B cell (primary cell): ENCODE results near the gene RHOT2. TPM values are rescaled to one million over a fixed set of nuclear protein-coding genes. Genes with fewer than 3 reads are reported as not detected.

Experiments used
- ATAC-seq: fragments of 200-7000 bp; cut with Tn5 transposase; one replicate; pipeline ENCODE4 v1.10.0; 2021; ENCODE audit warnings: low read depth, mild to moderate bottlenecking, moderate number of reproducible peaks, moderate library complexity
- CTCF ChIA-PET: fragments of 350-600 bp; sonication (Branson Sonifier 250); formaldehyde crosslinking; loops from one replicate; lab custom pipeline; 2021; ENCODE audit warnings: antibody characterized with exemption, inconsistent platforms; lab: Charles Lee
- POLR2A ChIA-PET: fragments of 350-600 bp; sonication (Branson Sonifier 250); formaldehyde crosslinking; loops from one replicate; lab custom pipeline; 2021; ENCODE audit warnings: antibody characterized with exemption; lab: Charles Lee
- DNase-seq: peaks from one replicate; pipeline ENCODE4 v3.0.0; 2013
- H2AFZ ChIP-seq: 2 replicates; pipeline ENCODE4 v1.6.1; 2012; ENCODE audit warnings: mild to moderate bottlenecking, low read depth, low read length; ENCODE audit not compliant: insufficient read depth, poor library complexity, severe bottlenecking
- H3K27ac ChIP-seq, 2 donors: 1 replicate in 1 of 2; 2 replicates in 1 of 2; pipeline ENCODE4 v1.5.1; 2012 to 2013; ENCODE audit warnings: low read length in 2 of 2, mild to moderate bottlenecking in 2 of 2, moderate library complexity in 1 of 2
- H3K27me3 ChIP-seq, 4 experiments: fragments of 200-600 bp in 1 of 4; sonication (generic) in 1 of 4; replicated peaks in 1 of 4; 1 replicate in 2 of 4; 2 replicates in 2 of 4; pipeline versions ENCODE4 v1.6.1 to v1.7.0; 2013 to 2016; ENCODE audit warnings: low read length in 3 of 4, mild to moderate bottlenecking in 2 of 4, mixed read lengths in 1 of 4, moderate library complexity in 1 of 4; ENCODE audit not compliant: insufficient read depth in 4 of 4, control insufficient read depth in 3 of 4; ENCODE audit errors: control extremely low read depth in 1 of 4
- H3K36me3 ChIP-seq, 2 experiments: replicated peaks in 1 of 2; 1 replicate in 1 of 2; 2 replicates in 1 of 2; pipeline versions ENCODE4 v1.6.1 to v1.7.1; 2013; ENCODE audit warnings: low read length in 1 of 2; ENCODE audit not compliant: insufficient read depth in 2 of 2, control insufficient read depth in 1 of 2; ENCODE audit errors: control extremely low read depth in 1 of 2, extremely low read depth in 1 of 2
- H3K4me1 ChIP-seq, 2 donors: fragments of 200-600 bp in 1 of 2; sonication (generic) in 1 of 2; 1 replicate in 1 of 2; 2 replicates in 1 of 2; pipeline versions ENCODE4 v1.5.1 to v1.6.1; 2013 to 2017; ENCODE audit warnings: low read length in 2 of 2; ENCODE audit not compliant: control insufficient read depth in 2 of 2, insufficient read depth in 2 of 2
- H3K4me2 ChIP-seq: replicated peaks from 2 replicates; pipeline ENCODE3; 2012; ENCODE audit warnings: mild to moderate bottlenecking, low read depth, low read length; ENCODE audit not compliant: poor library complexity, severe bottlenecking
- H3K4me3 ChIP-seq, 5 experiments: fragments of 200-600 bp in 1 of 5; sonication (generic) in 1 of 5; 1 replicate in 3 of 5; 2 replicates in 2 of 5; pipeline versions ENCODE4 v1.5.1 to v1.7.0; 2011 to 2016; ENCODE audit warnings: low read length in 4 of 5, mild to moderate bottlenecking in 4 of 5, low read depth in 2 of 5, control low read depth in 1 of 5, moderate library complexity in 1 of 5; ENCODE audit not compliant: insufficient read depth in 1 of 5; ENCODE audit errors: control extremely low read depth in 1 of 5, extremely low read depth in 1 of 5
- H3K79me2 ChIP-seq: fragments of 200-600 bp; sonication (generic); one replicate; pipeline ENCODE4 v1.6.0; 2016; ENCODE audit warnings: low read length; ENCODE audit not compliant: control insufficient read depth, insufficient read depth
- H3K9ac ChIP-seq: fragments of 200-600 bp; sonication (generic); 2 replicates; pipeline ENCODE4 v1.6.1; 2017; ENCODE audit warnings: mild to moderate bottlenecking, low read length, moderate library complexity
- H3K9me3 ChIP-seq, 3 donors: one replicate each; pipeline versions ENCODE4 v1.6.1 to v1.7.1; 2013; ENCODE audit warnings: low read length in 2 of 3; ENCODE audit not compliant: control insufficient read depth in 2 of 3, insufficient read depth in 1 of 3; ENCODE audit errors: control extremely low read depth in 1 of 3
- H4K20me1 ChIP-seq: 2 replicates; pipeline ENCODE4 v1.6.0; 2012; ENCODE audit warnings: mild to moderate bottlenecking, low read length; ENCODE audit not compliant: insufficient read depth, control insufficient read depth, poor library complexity, severe bottlenecking
- H3K27ac Mint-ChIP-seq: one replicate; pipeline ENCODE4 v1.8.0; 2021; ENCODE audit warnings: mixed read lengths
- H3K27me3 Mint-ChIP-seq: one replicate; pipeline ENCODE4 v1.8.0; 2021; ENCODE audit warnings: mixed read lengths
- H3K4me1 Mint-ChIP-seq: one replicate; pipeline ENCODE4 v1.8.0; 2021; ENCODE audit warnings: mixed read lengths
- H3K4me3 Mint-ChIP-seq: one replicate; pipeline ENCODE4 v1.8.0; 2021; ENCODE audit warnings: mixed read lengths
- H3K9me3 Mint-ChIP-seq: one replicate; pipeline ENCODE4 v1.8.0; 2022; ENCODE audit warnings: mixed read lengths; ENCODE audit not compliant: insufficient read depth
- EZH2 ChIP-seq: IDR thresholded peaks from 2 replicates; pipeline ENCODE4 v1.6.1; 2012; ENCODE audit warnings: borderline replicate concordance, low read depth, mild to moderate bottlenecking, moderate library complexity, low read length; ENCODE audit not compliant: insufficient read depth, poor library complexity, severe bottlenecking
- WGBS: methylation state at CpG from one replicate; pipeline ENCODE4 v1.1.5; 2013; ENCODE audit warnings: missing lambda C conversion rate; ENCODE audit not compliant: insufficient coverage; 5-methylcytosine and 5-hydroxymethylcytosine counted together
- intact Hi-C: fragments of 100-400 bp; cut with micrococcal nuclease; formaldehyde crosslinking; loops from one replicate; pipeline ENCODE4 v1.10.0; 2022
- polyA plus RNA-seq: library from polyadenylated mRNA; depleted of rRNA; stranded (reverse); fragments of >200 nt; gene quantifications from 2 replicates; pipeline ENCODE4 v1.2.3, GENCODE V29; 2012
- total RNA-seq, 2 donors: library from RNA; stranded (reverse); fragments of 120-200 nt in 1 of 2; gene quantifications; 1 replicate in 1 of 2; 2 replicates in 1 of 2; pipeline versions ENCODE4 v1.2.3 to v1.2.4, GENCODE V29; 2013 to 2022
- TF ChIP-seq, protein P1 (sequence below): fragments of 200-600 bp; IDR thresholded peaks from one replicate; pipeline ENCODE4 v1.8.0; 2022; ENCODE audit warnings: antibody characterized with exemption, mild to moderate bottlenecking

Gene RHOT2
- total and polyA plus RNA-seq, 2 donors (not counting 1 experiment from before 2014, with no cell fraction given) = 207 to 461 TPM

DNA sequence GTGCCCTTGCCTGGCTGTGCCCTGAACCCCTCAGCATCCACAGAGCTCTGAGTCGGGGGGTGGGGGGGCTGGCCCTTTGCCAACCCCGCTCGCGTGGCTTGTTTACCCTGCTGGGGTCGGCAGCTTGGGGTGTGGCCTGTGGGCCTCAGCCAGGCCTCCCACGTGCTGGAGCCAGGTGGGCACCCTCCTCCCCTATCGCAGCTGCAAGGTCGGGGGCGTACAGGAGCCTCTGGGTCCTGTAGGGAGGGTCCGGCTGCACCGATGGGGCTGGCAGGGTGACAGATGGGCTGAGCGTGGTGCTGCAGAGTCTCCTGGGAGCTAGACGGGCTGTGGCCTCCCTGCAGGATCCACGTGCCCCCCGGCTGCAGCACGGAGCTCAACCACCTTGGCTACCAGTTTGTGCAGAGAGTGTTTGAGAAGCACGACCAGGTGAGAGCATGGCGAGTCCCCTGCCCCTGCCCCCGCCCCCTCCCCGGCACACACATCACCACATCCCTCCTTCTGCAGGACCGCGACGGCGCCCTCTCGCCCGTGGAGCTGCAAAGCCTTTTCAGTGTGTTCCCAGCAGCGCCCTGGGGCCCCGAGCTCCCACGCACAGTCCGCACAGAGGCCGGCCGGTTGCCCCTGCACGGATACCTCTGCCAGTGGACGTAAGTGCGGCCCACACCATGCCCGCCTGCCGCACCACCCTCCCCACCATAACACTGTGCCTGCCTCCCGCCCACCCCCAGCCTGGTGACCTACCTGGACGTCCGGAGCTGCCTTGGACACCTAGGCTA lies 3.6 kb downstream of the RHOT2 start:
- 94% methylated on average over 32 of the region's 40 CpGs for WGBS
- DNase-seq = no peak
- no peak overlapping the region for H3K9ac ChIP-seq
- POLR2A ChIA-PET = no interaction called here
- Mint-ChIP-seq H3K9me3 (no peaks in the 10 kb centered on the region), H3K27me3 (peaks cover 6% of the 10 kb centered on the region), H3K27ac (no peak overlapping the region), H3K4me3 (no peak overlapping the region), H3K4me1 (peaks cover 19% of the 10 kb centered on the region)
- no peak overlapping the region for H2AFZ ChIP-seq
- no peak overlapping the region for H3K27ac ChIP-seq
- H3K4me1 ChIP-seq = peaks cover 21 to 32% of the 10 kb centered on the region in 2 donors
- H3K9me3 ChIP-seq = peaks cover 0 to 4% (median 0%) of the 10 kb centered on the region in 3 donors
- peaks cover 0 to 31% of the 10 kb centered on the region in 2 experiments for H3K36me3 ChIP-seq
- H3K27me3 ChIP-seq = peaks cover 0 to 16% (median 7%) of the 10 kb centered on the region in 4 experiments
- ATAC-seq = no peak
- H3K4me3 ChIP-seq = no peak overlapping the region
- intact Hi-C loops = no loop called here
- H3K4me2 ChIP-seq = no peak overlapping the region
- TF ChIP-seq, protein P1, sequence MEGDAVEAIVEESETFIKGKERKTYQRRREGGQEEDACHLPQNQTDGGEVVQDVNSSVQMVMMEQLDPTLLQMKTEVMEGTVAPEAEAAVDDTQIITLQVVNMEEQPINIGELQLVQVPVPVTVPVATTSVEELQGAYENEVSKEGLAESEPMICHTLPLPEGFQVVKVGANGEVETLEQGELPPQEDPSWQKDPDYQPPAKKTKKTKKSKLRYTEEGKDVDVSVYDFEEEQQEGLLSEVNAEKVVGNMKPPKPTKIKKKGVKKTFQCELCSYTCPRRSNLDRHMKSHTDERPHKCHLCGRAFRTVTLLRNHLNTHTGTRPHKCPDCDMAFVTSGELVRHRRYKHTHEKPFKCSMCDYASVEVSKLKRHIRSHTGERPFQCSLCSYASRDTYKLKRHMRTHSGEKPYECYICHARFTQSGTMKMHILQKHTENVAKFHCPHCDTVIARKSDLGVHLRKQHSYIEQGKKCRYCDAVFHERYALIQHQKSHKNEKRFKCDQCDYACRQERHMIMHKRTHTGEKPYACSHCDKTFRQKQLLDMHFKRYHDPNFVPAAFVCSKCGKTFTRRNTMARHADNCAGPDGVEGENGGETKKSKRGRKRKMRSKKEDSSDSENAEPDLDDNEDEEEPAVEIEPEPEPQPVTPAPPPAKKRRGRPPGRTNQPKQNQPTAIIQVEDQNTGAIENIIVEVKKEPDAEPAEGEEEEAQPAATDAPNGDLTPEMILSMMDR = no peak
- H4K20me1 ChIP-seq = peaks cover 31% of the 10 kb centered on the region
- H3K79me2 ChIP-seq = peaks cover 5% of the 10 kb centered on the region
- CTCF ChIA-PET = interaction anchor here (1.0 kb wide), 1 partner anchor 100 kb away, joined by 3 read pairs; no protein-coding TSS in a partner anchor

GRCh38 chr16:672371-672770 lies 4.4 kb downstream of the RHOT2 start:
- ATAC-seq (no peak), DNase-seq (no peak)
- Histone ChIP-seq H3K9me3 (peaks cover 0 to 7% (median 0%) of the 10 kb centered on the region in 3 donors), H3K27me3 (peaks cover 0 to 24% (median 10%) of the 10 kb centered on the region in 4 experiments), H3K4me1 (peaks cover 18 to 30% of the 10 kb centered on the region in 2 donors), H3K36me3 (peaks cover 0 to 31% of the 10 kb centered on the region in 2 experiments), H3K9ac (no peak overlapping the region), H3K4me3 (no peak overlapping the region), H3K79me2 (peaks cover 5% of the 10 kb centered on the region), H3K4me2 (no peak overlapping the region), H4K20me1 (peaks cover 31% of the 10 kb centered on the region), H2AFZ (no peak overlapping the region), H3K27ac (no peak overlapping the region)
- Mint-ChIP-seq H3K4me1 (peaks cover 24% of the 10 kb centered on the region), H3K27me3 (peaks cover 6% of the 10 kb centered on the region), H3K27ac (no peak overlapping the region), H3K4me3 (no peak overlapping the region), H3K9me3 (no peaks in the 10 kb centered on the region)
- ChIA-PET CTCF (no interaction called here), POLR2A (no interaction called here)
- intact Hi-C loops = no loop called here
- 97% methylated on average over 19 of the region's 19 CpGs for WGBS
- TF ChIP-seq EZH2 = no peak
- TF ChIP-seq, protein P1 = no peak
